IgD-negative memory B cell (primary cell): ENCODE results near the gene SYCP2L. TPM values are rescaled to one million over a fixed set of nuclear protein-coding genes. Genes with fewer than 3 reads are reported as not detected.
"Not testable (repeated sequence)": the region's sequence is repeated elsewhere in the genome, so short reads cannot be mapped to it uniquely, and the experiment has no call there.

Experiments
- H3K27ac Mint-ChIP-seq, 3 donors: one replicate each; pipeline ENCODE4 v1.8.0; 2020 to 2022; ENCODE audit warnings: mild to moderate bottlenecking in 3 of 3, mixed read lengths in 3 of 3, moderate library complexity in 1 of 3
- H3K27me3 Mint-ChIP-seq: one replicate; pipeline ENCODE4 v1.8.0; 2021; ENCODE audit warnings: mixed read lengths
- H3K36me3 Mint-ChIP-seq: one replicate; pipeline ENCODE4 v1.8.0; 2020; ENCODE audit warnings: mild to moderate bottlenecking, mixed read lengths
- H3K4me1 Mint-ChIP-seq, 3 donors: one replicate each; pipeline ENCODE4 v1.8.0; 2020 to 2022; ENCODE audit warnings: mixed read lengths in 3 of 3, mild to moderate bottlenecking in 1 of 3
- H3K4me3 Mint-ChIP-seq, 4 donors: one replicate each; pipeline ENCODE4 v1.8.0; 2020 to 2022; ENCODE audit warnings: mild to moderate bottlenecking in 4 of 4, mixed read lengths in 4 of 4, moderate library complexity in 3 of 4
- H3K9me3 Mint-ChIP-seq, 3 donors: one replicate each; pipeline ENCODE4 v1.8.0; 2020 to 2021; ENCODE audit warnings: mixed read lengths in 3 of 3, mild to moderate bottlenecking in 1 of 3
- polyA plus RNA-seq: library from polyadenylated mRNA; unstranded; fragments of 300-500 nt; fragmentation: Illumina TruSeq; gene quantifications from one replicate; pipeline ENCODE4 v1.2.3, GENCODE V29; 2021

Gene SYCP2L
- polyA plus RNA-seq, 1 donor from 2014 or later, result not detected

- Mint-ChIP-seq H3K4me1 (peaks cover 0 to 5% (median 2%) of the 10 kb centered on the region in 3 donors), H3K9me3 (peaks cover 0 to 2% (median 2%) of the 10 kb centered on the region in 3 donors), H3K36me3 (peaks cover 2% of the 10 kb centered on the region)
Measured at GRCh38 chr6:10957414-10957886, 70.6 kb downstream of the SYCP2L start.

GRCh38 chr6:10960171-10960570, 73.3 kb downstream of the SYCP2L start:
- Mint-ChIP-seq H3K36me3 (peaks cover 2% of the 10 kb centered on the region), H3K9me3 (peaks cover 2 to 7% (median 2%) of the 10 kb centered on the region in 3 donors), H3K4me1 (no peaks in the 10 kb centered on the region), H3K27me3 (peaks cover 5% of the 10 kb centered on the region), H3K4me3 (no peak overlapping the region), H3K27ac (no peak overlapping the region)

More at GRCh38 chr6:10957414-10957886, 70.6 kb downstream of the SYCP2L start:
- Mint-ChIP-seq H3K4me3 (no peak overlapping the region), H3K27ac (peak overlapping the region in 1 of 3 donors; percentile 45), H3K27me3 (peaks cover 4% of the 10 kb centered on the region)

GRCh38 chr6:10961837-10962236, 75.0 kb downstream of the SYCP2L start:
- H3K27ac Mint-ChIP-seq, result no peak overlapping the region
- peaks cover 6 to 18% (median 6%) of the 10 kb centered on the region in 3 donors for H3K9me3 Mint-ChIP-seq
- H3K36me3 Mint-ChIP-seq, result peaks cover 2% of the 10 kb centered on the region
- H3K4me1 Mint-ChIP-seq, result no peaks in the 10 kb centered on the region
- H3K27me3 Mint-ChIP-seq, result peaks cover 7% of the 10 kb centered on the region
- H3K4me3 Mint-ChIP-seq, result no peak overlapping the region

- Mint-ChIP-seq H3K9me3 (peaks cover 6 to 20% (median 6%) of the 10 kb centered on the region in 3 donors), H3K4me3 (no peak overlapping the region), H3K27ac (no peak overlapping the region), H3K27me3 (peaks cover 7% of the 10 kb centered on the region), H3K4me1 (no peaks in the 10 kb centered on the region), H3K36me3 (peaks cover 2% of the 10 kb centered on the region)
Measured at GRCh38 chr6:10962673-10963072, 75.8 kb downstream of the SYCP2L start.

GRCh38 chr6:10963113-10963512, 76.3 kb downstream of the SYCP2L start:
- H3K4me1 Mint-ChIP-seq, result no peaks in the 10 kb centered on the region
- no peak overlapping the region for H3K4me3 Mint-ChIP-seq
- no peak overlapping the region for H3K27ac Mint-ChIP-seq
- peaks cover 2% of the 10 kb centered on the region for H3K36me3 Mint-ChIP-seq
- H3K27me3 Mint-ChIP-seq, result peaks cover 7% of the 10 kb centered on the region
- peaks cover 9 to 24% (median 10%) of the 10 kb centered on the region in 3 donors for H3K9me3 Mint-ChIP-seq

- Mint-ChIP-seq H3K4me1 (no peaks in the 10 kb centered on the region), H3K36me3 (no peaks in the 10 kb centered on the region), H3K4me3 (no peak overlapping the region), H3K27ac (no peak overlapping the region), H3K27me3 (peaks cover 7% of the 10 kb centered on the region), H3K9me3 (peaks cover 9 to 25% (median 10%) of the 10 kb centered on the region in 3 donors)
Measured at GRCh38 chr6:10964684-10965083, 77.8 kb downstream of the SYCP2L start.

GRCh38 chr6:10968776-10969175, 81.9 kb downstream of the SYCP2L start:
- H3K4me1 Mint-ChIP-seq, result no peaks in the 10 kb centered on the region
- peaks cover 8% of the 10 kb centered on the region for H3K27me3 Mint-ChIP-seq
- H3K27ac Mint-ChIP-seq, result no peak overlapping the region
- peaks cover 2% of the 10 kb centered on the region for H3K36me3 Mint-ChIP-seq
- peaks cover 8 to 25% (median 9%) of the 10 kb centered on the region in 3 donors for H3K9me3 Mint-ChIP-seq
- no peak overlapping the region for H3K4me3 Mint-ChIP-seq

- peaks cover 4 to 16% (median 8%) of the 10 kb centered on the region in 3 donors for H3K9me3 Mint-ChIP-seq
- no peak overlapping the region for H3K27ac Mint-ChIP-seq
- H3K4me1 Mint-ChIP-seq, result no peaks in the 10 kb centered on the region
- peaks cover 5% of the 10 kb centered on the region for H3K27me3 Mint-ChIP-seq
- H3K36me3 Mint-ChIP-seq, result peaks cover 2% of the 10 kb centered on the region
- H3K4me3 Mint-ChIP-seq, result no peak overlapping the region
Measured at GRCh38 chr6:10970731-10971130, 83.9 kb downstream of the SYCP2L start.

GRCh38 chr6:10972196-10972595, 85.3 kb downstream of the SYCP2L start:
- Mint-ChIP-seq H3K9me3 (peaks cover 3 to 7% (median 4%) of the 10 kb centered on the region in 3 donors), H3K4me3 (no peak overlapping the region), H3K27ac (no peak overlapping the region), H3K4me1 (no peaks in the 10 kb centered on the region), H3K36me3 (peaks cover 2% of the 10 kb centered on the region), H3K27me3 (peaks cover 5% of the 10 kb centered on the region)

- Mint-ChIP-seq H3K27me3 (peaks cover 3% of the 10 kb centered on the region), H3K27ac (no peak overlapping the region), H3K4me1 (no peaks in the 10 kb centered on the region), H3K4me3 (no peak overlapping the region), H3K36me3 (peaks cover 2% of the 10 kb centered on the region), H3K9me3 (peaks cover 0 to 1% (median 0%) of the 10 kb centered on the region in 3 donors)
Measured at GRCh38 chr6:10976571-10976970, 89.7 kb downstream of the SYCP2L start.

- Mint-ChIP-seq H3K9me3 (peaks cover 0 to 1% (median 0%) of the 10 kb centered on the region in 3 donors), H3K4me3 (no peak overlapping the region), H3K27me3 (peaks cover 3% of the 10 kb centered on the region), H3K36me3 (peaks cover 2% of the 10 kb centered on the region), H3K27ac (no peak overlapping the region), H3K4me1 (no peaks in the 10 kb centered on the region)
Measured at GRCh38 chr6:10977231-10977968, 90.5 kb downstream of the SYCP2L start.

- Mint-ChIP-seq H3K27ac (no peak overlapping the region), H3K27me3 (peaks cover 6% of the 10 kb centered on the region), H3K4me3 (no peak overlapping the region), H3K9me3 (peaks cover 0 to 3% (median 0%) of the 10 kb centered on the region in 3 donors), H3K4me1 (no peaks in the 10 kb centered on the region), H3K36me3 (peaks cover 2% of the 10 kb centered on the region)
Measured at GRCh38 chr6:10979603-10980002, 92.8 kb downstream of the SYCP2L start.

GRCh38 chr6:10981409-10981808, 94.6 kb downstream of the SYCP2L start:
- peaks cover 0 to 3% (median 0%) of the 10 kb centered on the region in 3 donors for H3K9me3 Mint-ChIP-seq
- no peaks in the 10 kb centered on the region for H3K4me1 Mint-ChIP-seq
- peaks cover 6% of the 10 kb centered on the region for H3K27me3 Mint-ChIP-seq
- H3K4me3 Mint-ChIP-seq, result no peak overlapping the region
- H3K36me3 Mint-ChIP-seq, result peaks cover 2% of the 10 kb centered on the region
- no peak overlapping the region for H3K27ac Mint-ChIP-seq

GRCh38 chr6:10984959-10985358, 98.1 kb downstream of the SYCP2L start:
- not testable (repeated sequence) for H3K4me1 Mint-ChIP-seq, H3K27me3 Mint-ChIP-seq, H3K4me3 Mint-ChIP-seq, H3K9me3 Mint-ChIP-seq, H3K27ac Mint-ChIP-seq, H3K36me3 Mint-ChIP-seq

- Mint-ChIP-seq H3K27ac (no peak overlapping the region), H3K4me1 (no peaks in the 10 kb centered on the region), H3K9me3 (peaks cover 0 to 3% (median 0%) of the 10 kb centered on the region in 3 donors), H3K36me3 (no peaks in the 10 kb centered on the region), H3K4me3 (no peak overlapping the region), H3K27me3 (peaks cover 3% of the 10 kb centered on the region)
Measured at GRCh38 chr6:10989587-10989986, 102.7 kb downstream of the SYCP2L start.

GRCh38 chr6:10991115-10991514, 104.3 kb downstream of the SYCP2L start:
- Mint-ChIP-seq H3K4me3 (no peak overlapping the region), H3K27me3 (peaks cover 3% of the 10 kb centered on the region), H3K4me1 (no peaks in the 10 kb centered on the region), H3K36me3 (no peaks in the 10 kb centered on the region), H3K9me3 (peaks cover 0 to 3% (median 0%) of the 10 kb centered on the region in 3 donors), H3K27ac (no peak overlapping the region)
